Stimulated activated CD4-positive, alpha-beta T cell treated with anti-CD3 and anti-CD28 coated beads, Interleukin-12 subunit alpha, Interleukin-12 subunit beta, amount 100 ng/mL, for 24 hours (primary cell): Measurements from ENCODE around the gene BIN1.

ENCODE experiments used
- DNase-seq, 2 experiments: peaks; one replicate each; pipeline ENCODE4 v3.0.0-alpha.2; 2020; ENCODE audit warnings: low read depth in 2 of 2

BIN1 gene

GRCh38 chr2:127103243-127104165 is 3.5 kb downstream of the BIN1 start:
- DNase-seq = no peak

DNA sequence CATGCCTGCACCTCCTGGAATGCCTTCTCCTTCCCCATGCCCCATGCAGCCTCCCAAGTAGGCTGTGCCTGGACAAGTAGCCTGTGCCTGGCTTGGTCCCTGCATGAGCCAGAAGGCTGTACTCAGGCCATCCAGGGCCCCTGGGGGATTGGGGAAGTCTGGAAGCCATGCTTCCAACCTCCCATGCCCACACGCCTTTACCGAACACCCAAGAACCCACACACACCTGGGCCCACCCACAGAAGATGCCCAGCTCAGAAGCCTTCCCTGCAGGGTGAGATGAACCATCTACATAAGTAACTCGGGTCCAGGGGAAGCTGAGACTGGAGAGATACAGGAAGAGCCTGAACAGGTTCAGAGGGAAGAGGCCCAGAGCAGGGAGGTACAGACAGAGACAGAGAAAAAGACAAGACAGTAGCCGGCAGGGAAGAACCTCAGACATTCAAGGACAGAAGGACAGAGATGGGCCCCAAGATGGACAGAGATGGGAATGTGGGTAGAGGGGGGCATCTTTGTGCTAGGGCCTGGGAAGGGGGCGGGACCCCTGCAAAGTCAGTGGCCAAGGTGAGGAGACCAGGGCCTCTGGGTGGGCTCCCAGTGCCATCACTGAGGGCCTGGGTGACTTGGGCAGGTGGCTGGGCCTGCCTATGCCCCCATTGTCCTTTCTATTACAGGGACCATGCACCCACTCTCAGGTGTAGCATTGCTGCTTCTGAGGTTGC is 4.3 kb downstream of the BIN1 start:
- no peak for DNase-seq

GRCh38 chr2:127101756-127102477 is 5.0 kb downstream of the BIN1 start:
- DNase-seq = no peak

DNA sequence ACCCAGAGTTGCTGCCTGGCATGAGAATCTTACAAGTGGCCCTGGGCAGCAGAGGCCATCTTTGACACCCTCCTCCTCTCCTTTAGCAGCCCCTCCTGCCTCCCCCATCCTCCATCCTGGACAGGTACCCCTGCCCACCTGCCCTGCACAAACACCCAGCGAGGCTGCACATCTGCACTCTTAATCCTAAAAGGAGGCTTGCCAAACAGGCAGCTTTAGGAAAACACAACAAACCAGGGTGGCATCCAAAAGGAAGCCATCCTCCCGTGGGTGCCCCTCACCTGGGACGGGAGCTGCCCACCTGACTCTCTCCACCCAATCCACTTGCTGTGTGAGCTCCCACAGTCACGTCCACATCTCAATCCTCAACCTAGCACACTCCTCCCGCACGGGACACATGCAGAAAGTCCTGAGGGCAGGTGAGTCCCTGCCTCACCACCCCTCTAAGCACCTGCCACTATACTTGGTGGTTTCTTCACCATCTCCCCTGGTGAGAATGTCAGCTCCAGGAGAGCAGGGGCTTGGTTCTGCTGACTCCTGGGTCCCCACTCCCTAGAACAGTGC is 5.8 kb downstream of the BIN1 start:
- DNase-seq = no peak

DNA sequence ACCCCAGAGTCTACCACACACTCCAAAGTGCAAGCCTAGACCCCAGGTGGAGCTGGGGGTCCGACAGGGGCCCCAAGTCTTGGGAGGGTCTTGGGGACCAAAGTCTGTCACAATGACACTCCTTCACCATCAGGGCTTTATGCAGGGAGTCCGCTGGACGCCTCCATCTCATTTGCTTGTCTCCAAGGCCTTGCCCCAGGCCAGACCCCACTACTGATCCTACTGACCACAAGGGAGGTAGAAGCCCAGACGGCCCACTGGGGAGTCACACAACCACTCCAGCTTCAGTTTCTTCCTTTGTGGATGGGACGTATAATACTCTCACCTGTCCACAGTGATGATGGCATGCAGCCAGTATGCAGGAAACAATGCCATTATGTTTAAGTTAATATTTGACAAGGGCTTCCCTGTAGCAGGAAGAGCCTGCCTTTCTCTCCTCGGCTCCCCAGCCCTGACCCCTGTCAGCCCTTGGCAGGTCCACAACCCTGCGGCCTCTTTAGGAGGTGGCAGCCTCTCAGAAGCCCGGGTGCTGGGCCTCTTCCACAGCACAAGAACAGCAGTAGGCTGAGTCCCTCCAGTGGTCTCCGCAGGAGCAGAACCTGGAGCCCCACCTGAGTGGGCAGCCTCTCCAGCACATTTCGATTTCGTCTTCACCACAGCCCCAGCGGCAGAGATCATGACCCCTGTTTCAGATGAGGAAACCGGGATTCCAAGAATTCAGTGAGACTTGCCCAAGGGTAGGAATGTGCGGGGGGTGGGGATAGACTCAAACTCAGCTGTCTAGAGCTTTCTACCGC is 6.5 kb downstream of the BIN1 start:
- no peak for DNase-seq

- DNase-seq = no peak
Observed at GRCh38 chr2:127098711-127099110, 8.2 kb downstream of the BIN1 start.

- no peak for DNase-seq
Observed at GRCh38 chr2:127097841-127098651, 8.9 kb downstream of the BIN1 start.

DNA sequence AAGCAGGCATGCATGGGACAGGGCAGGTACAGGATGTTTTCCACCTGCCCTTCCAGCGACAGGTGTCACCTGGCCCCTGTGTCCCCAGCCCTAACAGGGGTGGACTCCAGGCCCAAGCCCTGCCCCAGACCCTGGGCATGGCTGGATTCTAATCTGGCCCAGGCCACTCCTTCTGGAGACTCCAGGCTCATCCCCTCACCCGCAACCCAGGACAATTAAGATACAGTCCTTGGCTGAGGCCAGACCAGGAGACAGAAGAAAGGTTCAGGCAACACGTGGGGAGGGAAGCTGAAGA is 9.5 kb downstream of the BIN1 start:
- DNase-seq = no peak

GRCh38 chr2:127096718-127097470 is 10.1 kb downstream of the BIN1 start:
- no peak for DNase-seq

- no peak for DNase-seq
Observed at GRCh38 chr2:127096280-127096679, 10.7 kb downstream of the BIN1 start.

DNA sequence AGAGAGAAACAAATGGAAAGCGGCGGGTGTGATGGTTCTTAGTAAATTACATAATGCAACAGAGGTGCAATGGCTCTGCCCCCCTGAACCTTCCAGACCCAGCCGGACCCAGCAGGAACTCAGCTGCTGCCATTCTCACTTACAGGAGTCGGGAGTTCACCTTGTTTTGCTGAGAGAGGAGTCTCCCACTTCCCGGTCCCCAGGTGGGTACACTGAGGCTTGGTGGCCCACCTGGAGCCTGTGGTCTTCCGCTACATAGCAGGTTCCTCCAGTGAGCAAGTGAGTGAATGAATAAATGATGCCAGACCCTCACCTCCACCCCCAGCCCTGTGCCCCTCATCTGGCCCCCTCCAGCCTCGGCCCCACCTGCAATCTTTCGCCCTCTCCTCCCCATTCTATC is 11.2 kb downstream of the BIN1 start:
- no peak for DNase-seq

- no peak for DNase-seq
Observed at GRCh38 chr2:127095367-127095641, 11.7 kb downstream of the BIN1 start.

DNA sequence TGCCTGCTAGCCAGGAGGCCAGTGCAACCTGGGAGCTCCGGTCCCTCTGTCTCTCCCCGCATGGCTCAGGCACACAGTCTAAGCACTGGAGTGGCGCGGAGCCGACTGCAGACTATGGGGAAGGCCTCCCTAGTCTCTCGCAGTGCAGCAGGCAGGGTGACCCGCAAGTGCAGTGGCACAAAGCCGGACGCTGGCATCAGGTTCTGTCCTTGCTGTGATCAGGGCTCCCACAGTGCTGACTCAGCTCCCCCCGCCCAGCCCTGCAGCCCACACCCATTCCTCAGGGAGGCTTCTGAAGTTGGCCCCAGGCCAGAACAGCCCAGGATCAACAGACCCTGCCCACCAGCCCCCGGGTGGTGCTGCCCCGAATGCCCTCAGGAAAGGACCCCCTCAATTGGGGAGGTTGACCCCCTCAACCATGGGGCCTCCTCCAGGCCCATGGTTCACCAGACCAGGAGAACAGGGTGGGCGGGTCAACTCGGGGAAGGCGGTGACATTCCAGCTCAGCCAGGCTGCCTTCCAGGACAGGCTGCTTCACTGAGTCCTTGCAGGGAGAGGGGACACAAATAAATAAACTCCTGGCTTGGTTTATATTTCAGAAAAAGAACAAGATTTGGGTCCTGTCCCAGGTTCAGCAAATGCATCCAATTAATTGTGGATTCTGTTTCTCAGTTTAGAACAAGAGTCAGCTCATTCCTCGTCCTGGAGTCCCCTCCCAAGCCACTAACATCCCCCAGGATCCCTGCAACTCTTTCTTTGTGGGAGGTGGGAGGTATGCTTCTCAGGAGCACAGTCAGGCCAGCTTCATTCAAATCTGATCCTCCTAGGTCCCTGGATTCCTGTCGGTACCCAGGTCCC is 12.2 kb downstream of the BIN1 start:
- DNase-seq = no peak

GRCh38 chr2:127093648-127094210 is 13.2 kb downstream of the BIN1 start:
- DNase-seq = no peak

DNA sequence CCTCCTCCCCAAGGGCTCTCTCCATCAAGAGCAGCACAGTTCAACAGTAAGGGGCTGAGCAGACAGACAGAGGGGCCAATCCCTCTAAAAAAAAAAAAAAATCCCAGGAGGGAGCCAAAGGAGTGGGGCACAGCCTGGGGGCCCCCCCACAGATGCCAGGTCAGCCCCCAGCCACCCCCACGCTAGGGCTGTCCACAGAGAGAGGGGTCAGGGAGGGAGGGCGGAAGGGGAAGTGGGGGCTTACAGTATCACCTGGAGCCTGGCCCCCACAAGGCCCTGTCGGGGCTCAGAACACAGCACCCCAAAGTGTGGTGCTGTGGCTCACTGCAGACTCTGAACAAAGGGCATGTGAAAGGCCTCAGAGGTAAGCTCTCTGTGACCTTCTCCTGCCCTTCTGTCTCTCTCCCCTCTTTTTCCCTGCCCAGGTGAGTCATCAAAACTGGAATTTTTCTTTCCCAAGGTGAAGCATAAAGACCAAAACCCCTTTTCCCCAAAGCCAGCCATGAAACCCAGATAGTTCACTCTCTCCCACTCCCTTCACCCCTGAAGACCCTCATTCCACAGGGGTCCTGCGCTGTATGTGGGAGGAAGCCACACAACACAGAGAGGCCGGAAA is 13.9 kb downstream of the BIN1 start:
- no peak for DNase-seq

GRCh38 chr2:127092306-127092705 is 14.6 kb downstream of the BIN1 start:
- no peak for DNase-seq

- no peak for DNase-seq
Observed at GRCh38 chr2:127091886-127092285, 15.1 kb downstream of the BIN1 start.

- DNase-seq = no peak
Observed at GRCh38 chr2:127091148-127091547, 15.8 kb downstream of the BIN1 start.
